ENCODE measurements around the gene TMEM203.

The TMEM203 gene

GRCh38 chr9:137211532-137211931, 6.1 kb upstream of the TMEM203 start:
- no peak for TF ChIP-seq USF1 (IDR thresholded peaks at IDR 0.05)
- TF ChIP-seq MAX (IDR thresholded peaks at IDR 0.05) = no peak
- no peak for TF ChIP-seq TAF1 (IDR thresholded peaks at IDR 0.05; ENCODE audit: low read depth)
- TF ChIP-seq EP300 (IDR thresholded peaks at IDR 0.05; ENCODE audit: borderline replicate concordance) = no peak
- no peak for TF ChIP-seq RAD21 (IDR thresholded peaks at IDR 0.05; ENCODE audit: low read depth)
- no peak for TF ChIP-seq ZBTB7A (IDR thresholded peaks at IDR 0.05; ENCODE audit: low read depth)
- no peak for TF ChIP-seq CEBPB (IDR thresholded peaks at IDR 0.05)
- no peak for TF ChIP-seq EGR1 (IDR thresholded peaks at IDR 0.05)
- TF ChIP-seq REST (IDR thresholded peaks at IDR 0.05; ENCODE audit: low read depth) = no peak
- TF ChIP-seq FOXM1 (IDR thresholded peaks at IDR 0.05; ENCODE audit: borderline replicate concordance, low read depth) = no peak
- no peak for TF ChIP-seq YY1 (IDR thresholded peaks at IDR 0.05; ENCODE audit: low read depth)
- TF ChIP-seq TEAD4 (IDR thresholded peaks at IDR 0.05) = no peak
- TF ChIP-seq NFIC (IDR thresholded peaks at IDR 0.05) = no peak
- TF ChIP-seq CREB1 (IDR thresholded peaks at IDR 0.05; ENCODE audit: low read depth) = no peak
- TF ChIP-seq TCF12 (IDR thresholded peaks at IDR 0.05; ENCODE audit: low read depth) = no peak

- TF ChIP-seq CEBPB (IDR thresholded peaks at IDR 0.05) (no peak), NFIC (IDR thresholded peaks at IDR 0.05) (no peak), RAD21 (IDR thresholded peaks at IDR 0.05; ENCODE audit: low read depth) (no peak), EGR1 (IDR thresholded peaks at IDR 0.05) (no peak), TCF12 (IDR thresholded peaks at IDR 0.05; ENCODE audit: low read depth) (no peak), EP300 (IDR thresholded peaks at IDR 0.05; ENCODE audit: borderline replicate concordance) (no peak), MAX (IDR thresholded peaks at IDR 0.05) (no peak), CREB1 (IDR thresholded peaks at IDR 0.05; ENCODE audit: low read depth) (no peak)
Measured at GRCh38 chr9:137206602-137207001, 1.2 kb upstream of the TMEM203 start.

- TF ChIP-seq TAF1 (IDR thresholded peaks at IDR 0.05; ENCODE audit: low read depth) (no peak), EGR1 (IDR thresholded peaks at IDR 0.05) (no peak), USF1 (IDR thresholded peaks at IDR 0.05) (no peak), REST (IDR thresholded peaks at IDR 0.05; ENCODE audit: low read depth) (no peak), EP300 (IDR thresholded peaks at IDR 0.05; ENCODE audit: borderline replicate concordance) (no peak), TCF12 (IDR thresholded peaks at IDR 0.05; ENCODE audit: low read depth) (no peak), TEAD4 (IDR thresholded peaks at IDR 0.05) (no peak), ZBTB7A (IDR thresholded peaks at IDR 0.05; ENCODE audit: low read depth) (no peak), MAX (IDR thresholded peaks at IDR 0.05) (no peak), CEBPB (IDR thresholded peaks at IDR 0.05) (no peak)
Measured at GRCh38 chr9:137204731-137205125, 720 bp downstream of the TMEM203 start.

GRCh38 chr9:137202966-137203365, 2.5 kb downstream of the TMEM203 start:
- TF ChIP-seq MAX (IDR thresholded peaks at IDR 0.05) (no peak), CREB1 (IDR thresholded peaks at IDR 0.05; ENCODE audit: low read depth) (no peak), TEAD4 (IDR thresholded peaks at IDR 0.05) (no peak), TAF1 (IDR thresholded peaks at IDR 0.05; ENCODE audit: low read depth) (no peak), USF1 (IDR thresholded peaks at IDR 0.05) (no peak), RAD21 (IDR thresholded peaks at IDR 0.05; ENCODE audit: low read depth) (no peak), YY1 (IDR thresholded peaks at IDR 0.05; ENCODE audit: low read depth) (no peak), REST (IDR thresholded peaks at IDR 0.05; ENCODE audit: low read depth) (no peak), EGR1 (IDR thresholded peaks at IDR 0.05) (no peak), CEBPB (IDR thresholded peaks at IDR 0.05) (no peak)

Measured in Ishikawa (cell line).